Panc1 (cell line): Measurements from ENCODE around the gene IRX6.

Source experiments
- POLR2AphosphoS5 ChIP-seq: IDR thresholded peaks from 2 replicates; pipeline ENCODE4 v1.6.1; 2012; ENCODE audit warnings: mild to moderate bottlenecking, low read depth, low read length, moderate library complexity
- REST ChIP-seq, 2 experiments: IDR thresholded peaks; 2 replicates each; pipeline ENCODE4 v1.6.1; 2011 to 2012; ENCODE audit warnings: low read depth in 2 of 2, control low read depth in 1 of 2, low read length in 1 of 2, mild to moderate bottlenecking in 1 of 2, moderate library complexity in 1 of 2; ENCODE audit not compliant: insufficient read depth in 1 of 2
- TF ChIP-seq, protein P1 (sequence below): fragments of 450-650 bp; IDR thresholded peaks from 2 replicates; pipeline ENCODE4 v1.5.1; 2017; ENCODE audit warnings: mild to moderate bottlenecking

DNA sequence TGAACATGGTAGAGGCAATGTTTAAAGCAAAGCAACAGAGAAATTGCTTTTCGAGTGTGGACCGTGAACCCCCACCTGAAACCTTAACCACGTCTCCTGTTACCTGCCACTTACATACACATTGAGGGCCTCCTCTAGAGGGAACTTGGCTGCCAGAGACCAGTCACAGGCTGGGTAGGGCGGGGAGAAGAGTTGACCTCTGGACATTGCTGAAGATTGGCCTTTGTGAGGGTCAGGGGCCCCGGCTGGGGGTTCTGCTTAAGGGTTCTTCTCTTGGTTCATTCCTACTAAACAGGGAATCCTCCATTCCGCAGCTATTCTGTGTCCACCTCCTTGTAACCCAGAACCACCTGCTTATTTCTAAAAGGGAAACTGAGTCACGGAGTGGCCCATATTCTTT lies 53.8 kb downstream of the IRX6 start:
- TF ChIP-seq, protein P1, sequence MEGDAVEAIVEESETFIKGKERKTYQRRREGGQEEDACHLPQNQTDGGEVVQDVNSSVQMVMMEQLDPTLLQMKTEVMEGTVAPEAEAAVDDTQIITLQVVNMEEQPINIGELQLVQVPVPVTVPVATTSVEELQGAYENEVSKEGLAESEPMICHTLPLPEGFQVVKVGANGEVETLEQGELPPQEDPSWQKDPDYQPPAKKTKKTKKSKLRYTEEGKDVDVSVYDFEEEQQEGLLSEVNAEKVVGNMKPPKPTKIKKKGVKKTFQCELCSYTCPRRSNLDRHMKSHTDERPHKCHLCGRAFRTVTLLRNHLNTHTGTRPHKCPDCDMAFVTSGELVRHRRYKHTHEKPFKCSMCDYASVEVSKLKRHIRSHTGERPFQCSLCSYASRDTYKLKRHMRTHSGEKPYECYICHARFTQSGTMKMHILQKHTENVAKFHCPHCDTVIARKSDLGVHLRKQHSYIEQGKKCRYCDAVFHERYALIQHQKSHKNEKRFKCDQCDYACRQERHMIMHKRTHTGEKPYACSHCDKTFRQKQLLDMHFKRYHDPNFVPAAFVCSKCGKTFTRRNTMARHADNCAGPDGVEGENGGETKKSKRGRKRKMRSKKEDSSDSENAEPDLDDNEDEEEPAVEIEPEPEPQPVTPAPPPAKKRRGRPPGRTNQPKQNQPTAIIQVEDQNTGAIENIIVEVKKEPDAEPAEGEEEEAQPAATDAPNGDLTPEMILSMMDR: no peak
- TF ChIP-seq POLR2AphosphoS5 (no peak), REST (IDR thresholded peaks at IDR 0.05; ENCODE audit: insufficient read depth in 1 of 2, low read depth in 2 of 2, low read length in 1 of 2) (no peak)
